Hepatocyte (in vitro differentiated cells): Measurements from ENCODE around the gene PIGN. TPM values are rescaled to one million over a fixed set of nuclear protein-coding genes. Genes with fewer than 3 reads are reported as not detected.

ENCODE experiments used
- DNase-seq: peaks from one replicate; pipeline ENCODE4 v3.0.0-alpha.2; 2016; ENCODE audit warnings: low spot score
- H2AFZ ChIP-seq: fragments of 200-600 bp; sonication (generic); 2 replicates; pipeline ENCODE4 v1.6.0; 2016; ENCODE audit warnings: antibody characterized with exemption, mild to moderate bottlenecking
- H3K27ac ChIP-seq: fragments of 200-600 bp; sonication (generic); 2 replicates; pipeline ENCODE4 v1.5.1; 2016; ENCODE audit warnings: mild to moderate bottlenecking
- H3K27me3 ChIP-seq: fragments of 200-600 bp; sonication (generic); 2 replicates; pipeline ENCODE4 v1.6.1; 2016
- H3K36me3 ChIP-seq: fragments of 200-600 bp; sonication (generic); replicated peaks from 2 replicates; pipeline ENCODE4 v1.5.1; 2016; ENCODE audit warnings: low read depth; ENCODE audit not compliant: insufficient read depth
- H3K4me1 ChIP-seq: fragments of 200-600 bp; sonication (generic); 2 replicates; pipeline ENCODE4 v1.5.1; 2016; ENCODE audit warnings: mild to moderate bottlenecking, moderate library complexity; ENCODE audit not compliant: insufficient read depth
- H3K4me2 ChIP-seq: fragments of 200-600 bp; sonication (generic); 2 replicates; pipeline ENCODE4 v1.6.0; 2016
- H3K4me3 ChIP-seq: fragments of 200-600 bp; sonication (generic); 2 replicates; pipeline ENCODE4 v1.5.1; 2016; ENCODE audit warnings: mild to moderate bottlenecking
- H3K79me2 ChIP-seq: fragments of 200-600 bp; sonication (generic); 2 replicates; pipeline ENCODE4 v1.6.0; 2017; ENCODE audit warnings: mild to moderate bottlenecking
- H3K9me2 ChIP-seq: fragments of 200-600 bp; sonication (generic); replicated peaks from 2 replicates; pipeline ENCODE4 v1.6.0; 2017; ENCODE audit warnings: mild to moderate bottlenecking; ENCODE audit not compliant: insufficient read depth
- H3K9me3 ChIP-seq: fragments of 200-600 bp; sonication (generic); 2 replicates; pipeline ENCODE4 v1.5.1; 2016; ENCODE audit warnings: low read depth, mild to moderate bottlenecking
- H4K20me1 ChIP-seq: fragments of 200-600 bp; sonication (generic); 2 replicates; pipeline ENCODE4 v1.6.0; 2016; ENCODE audit warnings: mild to moderate bottlenecking; ENCODE audit not compliant: insufficient read depth, poor library complexity, severe bottlenecking
- CTCF ChIP-seq: fragments of 200-600 bp; sonication (generic); IDR thresholded peaks from 2 replicates; pipeline ENCODE4 v1.5.1; 2016; ENCODE audit warnings: antibody characterized with exemption, mild to moderate bottlenecking; ENCODE audit not compliant: poor library complexity
- EZH2 ChIP-seq: fragments of 200-600 bp; sonication (generic); IDR thresholded peaks from 2 replicates; pipeline ENCODE4 v1.6.1; 2016; ENCODE audit warnings: antibody characterized with exemption, mild to moderate bottlenecking, borderline replicate concordance
- EZH2phosphoT487 ChIP-seq: fragments of 200-600 bp; sonication (generic); IDR thresholded peaks from one replicate; pipeline ENCODE4 v1.6.1; 2018; ENCODE audit warnings: antibody characterized with exemption, mild to moderate bottlenecking, low read depth, moderate library complexity; ENCODE audit not compliant: unreplicated experiment, severe bottlenecking
- WGBS: methylation state at CpG from one replicate; pipeline ENCODE4 v1.1.6; 2016; ENCODE audit warnings: low lambda C conversion rate; ENCODE audit errors: missing lambda C conversion rate; 5-methylcytosine and 5-hydroxymethylcytosine counted together
- polyA plus RNA-seq: library from polyadenylated mRNA; unstranded; fragments of >200 nt; fragmentation: Nextera tagmentation; extraction: Ambion mirVana; gene quantifications from 2 replicates; pipeline ENCODE4 v1.2.1, GENCODE V29; 2016
- total RNA-seq: library from RNA; depleted of rRNA; stranded (reverse); fragments of >200 nt; gene quantifications from 2 replicates; pipeline ENCODE4 v1.2.3, GENCODE V29; 2014

Gene PIGN
- total RNA-seq, result 42.9 and 49.2 TPM in 2 replicates
- 18.9 and 25.2 TPM in 2 replicates for polyA plus RNA-seq

GRCh38 chr18:62186774-62187542 is at the start of gene PIGN, which contains the start of gene RELCH:
Gene PIGN (minus strand): TSS chr18:62187056. CDS start chr18:62161353, 25,703 bp downstream.
Gene RELCH (plus strand): TSS chr18:62187255. CDS start chr18:62187506, 251 bp downstream.
- under 1% methylated on average over 48 of the region's 55 CpGs for WGBS

GRCh38 chr18:62236252-62236651 is 49.4 kb upstream of the PIGN start:
- Histone ChIP-seq H3K4me2 (no peak overlapping the region), H3K4me1 (no peaks in the 10 kb centered on the region), H3K27me3 (no peaks in the 10 kb centered on the region), H2AFZ (no peak overlapping the region), H3K4me3 (no peak overlapping the region), H3K9me3 (no peaks in the 10 kb centered on the region), H3K36me3 (no peaks in the 10 kb centered on the region), H3K27ac (no peak overlapping the region), H3K9me2 (no peaks in the 10 kb centered on the region), H4K20me1 (no peaks in the 10 kb centered on the region), H3K79me2 (no peaks in the 10 kb centered on the region)
- no peak for DNase-seq
- 95% methylated on average over 1 of the region's 1 CpG for WGBS
- TF ChIP-seq EZH2 (no peak), CTCF (no peak), EZH2phosphoT487 (no peak)

More at GRCh38 chr18:62186774-62187542, at the start of gene PIGN, which contains the start of gene RELCH:
- H2AFZ ChIP-seq, result peak within 1 kb of the TSS; percentile 79
- TF ChIP-seq EZH2phosphoT487 (no peak), CTCF (no peak), EZH2 (no peak)
- H3K27ac ChIP-seq, result peak within 1 kb of the TSS; percentile 80
- H3K4me3 ChIP-seq, result peak within 1 kb of the TSS; percentile 51
- H3K79me2 ChIP-seq, result peaks cover 78% of the 10 kb centered on the region
- H3K9me3 ChIP-seq, result no peaks in the 10 kb centered on the region
- H3K27me3 ChIP-seq, result no peaks in the 10 kb centered on the region
- peak within 1 kb of the TSS; percentile 93 for H3K4me2 ChIP-seq
- H4K20me1 ChIP-seq, result peaks cover 23% of the 10 kb centered on the region
- DNase-seq, result peak; percentile 99
- H3K4me1 ChIP-seq, result peaks cover 19% of the 10 kb centered on the region
- no peaks in the 10 kb centered on the region for H3K36me3 ChIP-seq
- no peaks in the 10 kb centered on the region for H3K9me2 ChIP-seq

GRCh38 chr18:62226047-62226446 is 39.2 kb upstream of the PIGN start:
- no peaks in the 10 kb centered on the region for H4K20me1 ChIP-seq
- no peaks in the 10 kb centered on the region for H3K4me1 ChIP-seq
- H3K9me2 ChIP-seq, result no peaks in the 10 kb centered on the region
- no peak overlapping the region for H3K4me2 ChIP-seq
- H3K36me3 ChIP-seq, result peaks cover 10% of the 10 kb centered on the region
- no peak for DNase-seq
- H2AFZ ChIP-seq, result no peak overlapping the region
- TF ChIP-seq CTCF, result no peak
- TF ChIP-seq EZH2, result no peak
- no peak for TF ChIP-seq EZH2phosphoT487
- WGBS, result 97% methylated on average over 3 of the region's 3 CpGs
- peaks cover 5% of the 10 kb centered on the region for H3K9me3 ChIP-seq
- no peak overlapping the region for H3K27ac ChIP-seq
- no peaks in the 10 kb centered on the region for H3K79me2 ChIP-seq
- H3K4me3 ChIP-seq, result no peak overlapping the region
- H3K27me3 ChIP-seq, result no peaks in the 10 kb centered on the region
